ENCODE measurements around the gene TOX4. TPM values are rescaled to one million over a fixed set of nuclear protein-coding genes. Genes with fewer than 3 reads are reported as not detected.

Gene TOX4
- total RNA-seq, 2 donors from 2014 or later: 60.0 to 61.5 TPM

DNA sequence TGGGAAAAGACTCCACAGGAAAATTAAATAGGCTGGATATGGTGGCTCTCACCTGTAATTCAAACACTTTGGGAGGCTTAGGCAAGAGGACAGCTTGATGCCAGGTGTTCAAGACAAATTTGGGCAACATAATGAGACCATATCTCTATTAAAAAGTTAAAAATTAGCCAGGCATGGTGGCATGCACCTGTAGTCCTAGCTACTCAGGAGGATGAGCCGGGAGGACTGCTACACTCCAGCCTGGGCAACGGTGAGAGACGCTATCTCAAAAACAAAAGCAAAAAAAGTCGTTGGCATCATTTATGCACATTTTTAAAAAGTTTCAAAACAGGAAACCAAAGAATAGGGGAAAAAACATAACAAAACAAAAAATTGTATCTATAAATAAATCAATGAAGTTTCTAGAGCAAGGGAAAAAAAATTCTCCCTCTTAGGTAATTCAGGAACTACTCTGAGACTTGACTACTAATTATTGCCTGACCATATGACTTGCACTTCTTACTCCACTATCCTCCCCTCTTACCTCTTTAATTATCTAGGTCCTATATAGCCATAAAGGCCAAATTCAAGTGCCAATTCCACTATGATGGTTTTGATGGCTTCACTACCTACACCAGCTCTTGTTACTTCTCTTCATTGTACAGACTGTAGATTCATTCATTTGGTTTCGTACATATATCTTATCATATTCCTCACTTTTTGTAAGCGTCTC, 32.6 kb downstream of the TOX4 start:
- peaks cover 8% of the 10 kb centered on the region for H3K9me3 Mint-ChIP-seq
- no peak for TF ChIP-seq CTCF (conservative IDR thresholded peaks at IDR 0.05)
- Histone ChIP-seq H3K9ac (ENCODE audit: extremely low read depth, low read length, poor library complexity, severe bottlenecking) (peak overlapping the region; percentile 85), H3K27me3 (ENCODE audit: control insufficient read depth, insufficient read depth, low read length, poor library complexity, severe bottlenecking) (no peaks in the 10 kb centered on the region), H3K4me1 (ENCODE audit: control insufficient read depth, insufficient read depth, low read length) (no peaks in the 10 kb centered on the region), H3K27ac (ENCODE audit: low read depth, low read length) (no peak overlapping the region), H3K9me3 (ENCODE audit: control insufficient read depth, low read length) (peaks cover 11% of the 10 kb centered on the region), H3K4me3 (ENCODE audit: low read length) (peak overlapping the region; percentile 99), H3K36me3 (ENCODE audit: control insufficient read depth, insufficient read depth, low read length) (peaks cover 35% of the 10 kb centered on the region)
- H3K27me3 Mint-ChIP-seq (ENCODE audit: insufficient read depth): no peaks in the 10 kb centered on the region
- no peak overlapping the region for H3K27ac Mint-ChIP-seq
- DNase-seq: no peak
- peaks cover 22% of the 10 kb centered on the region for H3K4me1 Mint-ChIP-seq
- H3K4me3 Mint-ChIP-seq: peak overlapping the region; percentile 99
- H3K36me3 Mint-ChIP-seq (ENCODE audit: low read depth): peaks cover 32% of the 10 kb centered on the region
- 87 to 92% methylated on average over 4 to 6 of the region's 6 CpGs for WGBS, 2 experiments (ENCODE audit: insufficient coverage in 1 of 2, insufficient read length in 1 of 2)

- Mint-ChIP-seq H3K36me3 (ENCODE audit: low read depth) (peaks cover 29% of the 10 kb centered on the region), H3K9me3 (peaks cover 8% of the 10 kb centered on the region), H3K27me3 (ENCODE audit: insufficient read depth) (no peaks in the 10 kb centered on the region), H3K27ac (peak within 1 kb of the TSS; percentile 98), H3K4me1 (peaks cover 20% of the 10 kb centered on the region), H3K4me3 (peak within 1 kb of the TSS; percentile 99)
- no peaks in the 10 kb centered on the region for H3K4me1 ChIP-seq (ENCODE audit: control insufficient read depth, insufficient read depth, low read length)
- peak within 1 kb of the TSS; percentile 99 for H3K4me3 ChIP-seq (ENCODE audit: low read length)
- WGBS, 2 experiments (ENCODE audit: insufficient coverage in 1 of 2, insufficient read length in 1 of 2): 0% methylated on average over 23 to 53 of the region's 53 CpGs
- no peak for TF ChIP-seq CTCF (conservative IDR thresholded peaks at IDR 0.05)
- peak within 1 kb of the TSS; percentile 59 for H3K27ac ChIP-seq (ENCODE audit: low read depth, low read length)
- DNase-seq: peak; percentile 98
- no peaks in the 10 kb centered on the region for H3K27me3 ChIP-seq (ENCODE audit: control insufficient read depth, insufficient read depth, low read length, poor library complexity, severe bottlenecking)
- peaks cover 11% of the 10 kb centered on the region for H3K9me3 ChIP-seq (ENCODE audit: control insufficient read depth, low read length)
- peaks cover 26% of the 10 kb centered on the region for H3K36me3 ChIP-seq (ENCODE audit: control insufficient read depth, insufficient read depth, low read length)
- peak within 1 kb of the TSS; percentile 85 for H3K9ac ChIP-seq (ENCODE audit: extremely low read depth, low read length, poor library complexity, severe bottlenecking)
These were observed 34.0 kb downstream of the TOX4 start, which contains the start of gene METTL3 for GRCh38 chr14:21510735-21511657. Gene METTL3 (minus strand): TSS chr14:21511340. CDS start chr14:21511223, 117 bp downstream.

GRCh38 chr14:21514341-21514740, 37.3 kb downstream of the TOX4 start:
- Histone ChIP-seq H3K27me3 (ENCODE audit: control insufficient read depth, insufficient read depth, low read length, poor library complexity, severe bottlenecking) (no peaks in the 10 kb centered on the region), H3K4me1 (ENCODE audit: control insufficient read depth, insufficient read depth, low read length) (no peaks in the 10 kb centered on the region), H3K9me3 (ENCODE audit: control insufficient read depth, low read length) (peaks cover 6% of the 10 kb centered on the region), H3K36me3 (ENCODE audit: control insufficient read depth, insufficient read depth, low read length) (peaks cover 1% of the 10 kb centered on the region), H3K27ac (ENCODE audit: low read depth, low read length) (no peak overlapping the region), H3K4me3 (ENCODE audit: low read length) (no peak overlapping the region), H3K9ac (ENCODE audit: extremely low read depth, low read length, poor library complexity, severe bottlenecking) (no peak overlapping the region)
- H3K27me3 Mint-ChIP-seq (ENCODE audit: insufficient read depth): no peaks in the 10 kb centered on the region
- WGBS, 2 experiments (ENCODE audit: insufficient coverage in 1 of 2, insufficient read length in 1 of 2): 88 to 100% methylated on average over 1 of the region's 1 CpG
- no peak for TF ChIP-seq CTCF (conservative IDR thresholded peaks at IDR 0.05)
- H3K4me1 Mint-ChIP-seq: peaks cover 21% of the 10 kb centered on the region
- H3K4me3 Mint-ChIP-seq: no peak overlapping the region
- H3K36me3 Mint-ChIP-seq (ENCODE audit: low read depth): peaks cover 5% of the 10 kb centered on the region
- H3K9me3 Mint-ChIP-seq: peaks cover 8% of the 10 kb centered on the region
- H3K27ac Mint-ChIP-seq: no peak overlapping the region
- DNase-seq: no peak

All from endodermal cell (in vitro differentiated cells).